ENCODE results near the gene GPAM. TPM values are rescaled to one million over a fixed set of nuclear protein-coding genes. Genes with fewer than 3 reads are reported as not detected.
A peak's percentile ranks its signal among the peaks of the same experiment; 100 is the strongest.

The GPAM gene
- polyA plus RNA-seq, 3 donors = 0.37 to 1.3 (median 0.59) TPM

- Histone ChIP-seq H3K4me2 (replicated peaks; ENCODE audit: extremely low read depth, low read length, poor library complexity, severe bottlenecking) (peak overlapping the region; percentile 83), H3K27me3 (ENCODE audit: control insufficient read depth in 2 of 2, insufficient read depth in 2 of 2, low read length in 2 of 2) (peaks cover 0 to 3% of the 10 kb centered on the region in 2 donors), H4K20me1 (ENCODE audit: insufficient read depth, low read length) (no peaks in the 10 kb centered on the region), H3K79me2 (ENCODE audit: insufficient read depth, low read length) (no peaks in the 10 kb centered on the region), H2AFZ (ENCODE audit: insufficient read depth, low read depth, low read length, poor library complexity, severe bottlenecking) (peak overlapping the region; percentile 99), H3K4me3 (replicated peaks in 1 of 3; ENCODE audit: low read depth in 2 of 3, low read length in 3 of 3) (peak overlapping the region; percentile 60 to 90 (median 76)), H3K9ac (ENCODE audit: insufficient read depth, low read length, poor library complexity, severe bottlenecking) (peak overlapping the region; percentile 80), H3K27ac (ENCODE audit: low read depth in 1 of 2, low read length in 2 of 2) (peak overlapping the region in 1 of 2 donors; percentile 78), H3K9me3 (replicated peaks in 1 of 2; ENCODE audit: control insufficient read depth in 1 of 2, insufficient read depth in 1 of 2, low read length in 2 of 2) (peaks cover 0 to 4% of the 10 kb centered on the region in 2 donors), H3K4me1 (ENCODE audit: control insufficient read depth in 1 of 2, insufficient read depth in 2 of 2, low read length in 2 of 2) (peaks cover 11 to 15% of the 10 kb centered on the region in 2 donors), H3K36me3 (replicated peaks in 1 of 2; ENCODE audit: control insufficient read depth in 1 of 2, insufficient read depth in 2 of 2, low read length in 2 of 2) (peaks cover 10% of the 10 kb centered on the region in 2 donors)
- no peak for TF ChIP-seq CTCF (IDR thresholded peaks at IDR 0.05)
- peaks cover 7 to 12% of the 10 kb centered on the region in 2 donors for H3K36me3 Mint-ChIP-seq
- intact Hi-C loops (cut with micrococcal nuclease) = loop anchor here in 1 of 2 donors (5.0 kb wide), 1 partner anchor 263 kb away; the partner anchor contains the start of genes VTI1A and ZDHHC6
- H3K27ac Mint-ChIP-seq = peak overlapping the region; percentile 76 to 94 (median 86)
- H3K27me3 Mint-ChIP-seq (ENCODE audit: low read depth in 3 of 3) = peaks cover 7 to 15% (median 10%) of the 10 kb centered on the region in 3 donors
- peaks cover 15% of the 10 kb centered on the region for H3K4me1 Mint-ChIP-seq
- peak overlapping the region; percentile 88 to 95 for H3K4me3 Mint-ChIP-seq
- 0% methylated on average over 3 of the region's 5 CpGs for WGBS (ENCODE audit: insufficient coverage)
- DNase-seq = no peak
- H3K9me3 Mint-ChIP-seq = peaks cover 7 to 11% (median 9%) of the 10 kb centered on the region in 7 donors
These were observed 447 bp upstream of the GPAM start for GRCh38 chr10:112184052-112184371.

GRCh38 chr10:112182784-112183328 is 709 bp downstream of the GPAM start:
- Histone ChIP-seq H3K9ac (ENCODE audit: insufficient read depth, low read length, poor library complexity, severe bottlenecking) (peak overlapping the region; percentile 80), H3K4me1 (ENCODE audit: control insufficient read depth in 1 of 2, insufficient read depth in 2 of 2, low read length in 2 of 2) (peaks cover 11 to 15% of the 10 kb centered on the region in 2 donors), H2AFZ (ENCODE audit: insufficient read depth, low read depth, low read length, poor library complexity, severe bottlenecking) (peak overlapping the region; percentile 99), H3K27me3 (ENCODE audit: control insufficient read depth in 2 of 2, insufficient read depth in 2 of 2, low read length in 2 of 2) (no peaks in the 10 kb centered on the region), H3K27ac (ENCODE audit: low read depth in 1 of 2, low read length in 2 of 2) (peak overlapping the region in 1 of 2 donors; percentile 78), H3K4me2 (replicated peaks; ENCODE audit: extremely low read depth, low read length, poor library complexity, severe bottlenecking) (peak overlapping the region; percentile 83), H4K20me1 (ENCODE audit: insufficient read depth, low read length) (no peaks in the 10 kb centered on the region), H3K4me3 (replicated peaks in 1 of 3; ENCODE audit: low read depth in 2 of 3, low read length in 3 of 3) (peak overlapping the region; percentile 60 to 90 (median 76)), H3K79me2 (ENCODE audit: insufficient read depth, low read length) (no peaks in the 10 kb centered on the region), H3K36me3 (replicated peaks in 1 of 2; ENCODE audit: control insufficient read depth in 1 of 2, insufficient read depth in 2 of 2, low read length in 2 of 2) (peaks cover 13 to 20% of the 10 kb centered on the region in 2 donors), H3K9me3 (replicated peaks in 1 of 2; ENCODE audit: control insufficient read depth in 1 of 2, insufficient read depth in 1 of 2, low read length in 2 of 2) (peaks cover 0 to 4% of the 10 kb centered on the region in 2 donors)
- WGBS (ENCODE audit: insufficient coverage) = 32% methylated on average over 7 of the region's 10 CpGs
- Mint-ChIP-seq H3K36me3 (peaks cover 13 to 19% of the 10 kb centered on the region in 2 donors), H3K27me3 (ENCODE audit: low read depth in 3 of 3) (peaks cover 5 to 11% (median 8%) of the 10 kb centered on the region in 3 donors), H3K4me1 (peaks cover 15% of the 10 kb centered on the region), H3K27ac (peak overlapping the region in 5 of 7 donors; percentile 71 to 94 (median 86)), H3K4me3 (peak overlapping the region; percentile 88 to 95), H3K9me3 (peaks cover 7 to 11% (median 10%) of the 10 kb centered on the region in 7 donors)
- no peak for DNase-seq
- intact Hi-C loops (cut with micrococcal nuclease) = loop anchor here in 1 of 2 donors (5.0 kb wide), 1 partner anchor 264 kb away; the partner anchor contains the start of genes VTI1A and ZDHHC6
- TF ChIP-seq CTCF (IDR thresholded peaks at IDR 0.05) = no peak

All from CD14-positive monocyte (primary cell).